SK-N-SH (cell line): Measurements from ENCODE around the gene NKG7.

ENCODE experiments used
- TAF1 ChIP-seq: IDR thresholded peaks from 2 replicates; pipeline ENCODE4 v1.6.1; 2012; ENCODE audit warnings: low read depth, mild to moderate bottlenecking, low read length, moderate library complexity, borderline replicate concordance
- TEAD4 ChIP-seq: IDR thresholded peaks from 2 replicates; pipeline ENCODE4 v1.4.0; 2012; ENCODE audit warnings: mild to moderate bottlenecking, borderline replicate concordance; ENCODE audit not compliant: insufficient read depth
- USF2 ChIP-seq: fragments of 150-350 bp; IDR thresholded peaks from 2 replicates; pipeline ENCODE4 v1.6.1; 2017; ENCODE audit warnings: antibody characterized with exemption, low read length, low read depth, borderline replicate concordance
- TF ChIP-seq, protein P1 (sequence below): fragments of 200-600 bp; sonication (generic); IDR thresholded peaks from 2 replicates; pipeline ENCODE4 v1.6.1; 2017; ENCODE audit warnings: antibody characterized with exemption, mild to moderate bottlenecking, moderate library complexity

GRCh38 chr19:51396175-51396574 lies 23.7 kb upstream of the NKG7 start:
- TF ChIP-seq USF2: no peak
- no peak for TF ChIP-seq TAF1
- TF ChIP-seq TEAD4: no peak
- TF ChIP-seq, protein P1, sequence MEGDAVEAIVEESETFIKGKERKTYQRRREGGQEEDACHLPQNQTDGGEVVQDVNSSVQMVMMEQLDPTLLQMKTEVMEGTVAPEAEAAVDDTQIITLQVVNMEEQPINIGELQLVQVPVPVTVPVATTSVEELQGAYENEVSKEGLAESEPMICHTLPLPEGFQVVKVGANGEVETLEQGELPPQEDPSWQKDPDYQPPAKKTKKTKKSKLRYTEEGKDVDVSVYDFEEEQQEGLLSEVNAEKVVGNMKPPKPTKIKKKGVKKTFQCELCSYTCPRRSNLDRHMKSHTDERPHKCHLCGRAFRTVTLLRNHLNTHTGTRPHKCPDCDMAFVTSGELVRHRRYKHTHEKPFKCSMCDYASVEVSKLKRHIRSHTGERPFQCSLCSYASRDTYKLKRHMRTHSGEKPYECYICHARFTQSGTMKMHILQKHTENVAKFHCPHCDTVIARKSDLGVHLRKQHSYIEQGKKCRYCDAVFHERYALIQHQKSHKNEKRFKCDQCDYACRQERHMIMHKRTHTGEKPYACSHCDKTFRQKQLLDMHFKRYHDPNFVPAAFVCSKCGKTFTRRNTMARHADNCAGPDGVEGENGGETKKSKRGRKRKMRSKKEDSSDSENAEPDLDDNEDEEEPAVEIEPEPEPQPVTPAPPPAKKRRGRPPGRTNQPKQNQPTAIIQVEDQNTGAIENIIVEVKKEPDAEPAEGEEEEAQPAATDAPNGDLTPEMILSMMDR: no peak
